Measurements from ENCODE around the gene DMD.

DMD gene

GRCh38 chrX:31540313-31540712 is 1671.0 kb downstream of the DMD start:
- no peak overlapping the region for H3K4me3 ChIP-seq (ENCODE audit: low read depth, low read length)
- TF ChIP-seq CTCF (IDR thresholded peaks at IDR 0.05; ENCODE audit: low read depth, low read length) = no peak

- no peak for TF ChIP-seq CTCF (IDR thresholded peaks at IDR 0.05; ENCODE audit: low read depth, low read length)
- no peak overlapping the region for H3K4me3 ChIP-seq (ENCODE audit: low read depth, low read length)
These were observed 1683.8 kb downstream of the DMD start for GRCh38 chrX:31527455-31528126.

- H3K4me3 ChIP-seq (ENCODE audit: low read depth, low read length) = no peak overlapping the region
- TF ChIP-seq CTCF (IDR thresholded peaks at IDR 0.05; ENCODE audit: low read depth, low read length) = no peak
These were observed 1687.3 kb downstream of the DMD start for GRCh38 chrX:31523884-31524536.

DNA sequence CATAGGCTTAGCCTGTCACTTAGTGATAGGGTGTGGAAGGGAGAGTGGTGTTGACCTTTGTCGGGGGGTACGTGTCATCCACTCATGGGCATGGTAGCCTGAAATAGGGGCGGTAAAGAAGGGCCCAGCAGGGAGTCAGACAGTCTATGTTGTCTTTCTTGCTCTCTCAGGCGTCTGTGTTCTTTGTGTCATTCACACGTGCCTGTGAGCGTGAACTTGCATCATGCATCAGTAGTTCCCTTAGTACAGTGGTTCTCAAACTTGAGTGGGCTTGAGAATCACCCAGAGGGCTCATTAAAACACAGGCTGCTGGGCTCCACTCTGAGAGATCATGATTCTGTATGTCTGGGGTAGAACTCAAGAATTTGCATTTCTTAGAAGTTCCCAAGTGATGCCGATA is 1688.6 kb downstream of the DMD start:
- TF ChIP-seq CTCF (IDR thresholded peaks at IDR 0.05; ENCODE audit: low read depth, low read length) = no peak
- no peak overlapping the region for H3K4me3 ChIP-seq (ENCODE audit: low read depth, low read length)

- TF ChIP-seq CTCF (IDR thresholded peaks at IDR 0.05; ENCODE audit: low read depth, low read length) = no peak
- H3K4me3 ChIP-seq (ENCODE audit: low read depth, low read length) = no peak overlapping the region
These were observed 1689.4 kb downstream of the DMD start for GRCh38 chrX:31521941-31522340.

DNA sequence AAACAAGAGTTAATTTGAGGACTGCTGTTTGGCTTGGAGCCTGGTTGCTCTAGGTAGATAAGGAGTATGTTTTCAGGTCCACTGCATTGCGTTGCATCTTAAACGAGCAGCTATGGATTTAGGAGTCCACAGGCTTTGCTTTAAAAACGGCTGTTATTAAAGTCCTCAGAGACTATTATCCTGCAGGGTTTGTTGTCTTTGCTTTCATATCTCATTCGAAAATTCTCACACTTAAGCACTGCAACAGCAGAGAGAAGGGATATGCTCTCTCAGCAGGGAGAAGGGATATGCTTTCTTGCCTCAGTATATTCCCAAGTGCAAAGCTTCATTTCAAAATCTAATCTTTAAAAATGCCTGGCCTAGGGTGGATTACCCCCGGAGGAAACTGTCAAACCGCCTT is 1694.8 kb downstream of the DMD start:
- no peak for TF ChIP-seq CTCF (IDR thresholded peaks at IDR 0.05; ENCODE audit: low read depth, low read length)
- no peak overlapping the region for H3K4me3 ChIP-seq (ENCODE audit: low read depth, low read length)

GRCh38 chrX:31508338-31508737 is 1703.0 kb downstream of the DMD start:
- H3K4me3 ChIP-seq (ENCODE audit: low read depth, low read length) = no peak overlapping the region
- TF ChIP-seq CTCF (IDR thresholded peaks at IDR 0.05; ENCODE audit: low read depth, low read length) = no peak

Measured in WI38 (cell line).